Neural progenitor cell (in vitro differentiated cells): ENCODE data around the gene IFNG-AS1.

ENCODE experiments used
- EZH2 ChIP-seq: fragments of 200-600 bp; sonication (generic); IDR thresholded peaks from 2 replicates; pipeline ENCODE4 v1.6.1; 2017; ENCODE audit warnings: antibody characterized with exemption, mild to moderate bottlenecking, moderate library complexity
- TF ChIP-seq, protein P1 (sequence below): fragments of 200-600 bp; sonication (generic); IDR thresholded peaks from 2 replicates; pipeline ENCODE4 v1.5.1; 2017; ENCODE audit warnings: antibody characterized with exemption, mild to moderate bottlenecking

DNA sequence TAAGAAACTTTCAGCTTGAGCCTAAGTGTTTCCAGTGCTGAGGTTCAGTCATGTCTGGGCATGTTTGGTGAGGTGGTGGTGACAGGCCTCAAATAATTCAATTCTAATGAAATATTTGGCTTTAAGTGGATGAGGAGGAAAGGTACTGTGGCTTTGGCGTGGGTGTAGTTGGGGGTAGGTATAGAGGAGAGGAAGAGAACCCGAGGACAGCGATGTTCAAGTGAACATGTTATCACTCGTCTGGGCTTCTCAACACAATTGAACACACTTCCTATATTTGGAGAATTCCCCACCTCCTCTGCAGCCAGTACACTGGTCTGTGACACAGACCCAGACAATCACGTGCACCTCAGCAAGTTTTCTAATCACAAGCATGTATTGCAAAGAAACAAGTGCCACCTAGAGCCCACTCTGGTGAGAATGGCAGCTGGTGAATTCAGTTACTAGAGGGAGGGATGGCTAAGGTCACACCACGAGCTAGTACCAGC lies 53.0 kb downstream of the IFNG-AS1 start:
- TF ChIP-seq, protein P1, sequence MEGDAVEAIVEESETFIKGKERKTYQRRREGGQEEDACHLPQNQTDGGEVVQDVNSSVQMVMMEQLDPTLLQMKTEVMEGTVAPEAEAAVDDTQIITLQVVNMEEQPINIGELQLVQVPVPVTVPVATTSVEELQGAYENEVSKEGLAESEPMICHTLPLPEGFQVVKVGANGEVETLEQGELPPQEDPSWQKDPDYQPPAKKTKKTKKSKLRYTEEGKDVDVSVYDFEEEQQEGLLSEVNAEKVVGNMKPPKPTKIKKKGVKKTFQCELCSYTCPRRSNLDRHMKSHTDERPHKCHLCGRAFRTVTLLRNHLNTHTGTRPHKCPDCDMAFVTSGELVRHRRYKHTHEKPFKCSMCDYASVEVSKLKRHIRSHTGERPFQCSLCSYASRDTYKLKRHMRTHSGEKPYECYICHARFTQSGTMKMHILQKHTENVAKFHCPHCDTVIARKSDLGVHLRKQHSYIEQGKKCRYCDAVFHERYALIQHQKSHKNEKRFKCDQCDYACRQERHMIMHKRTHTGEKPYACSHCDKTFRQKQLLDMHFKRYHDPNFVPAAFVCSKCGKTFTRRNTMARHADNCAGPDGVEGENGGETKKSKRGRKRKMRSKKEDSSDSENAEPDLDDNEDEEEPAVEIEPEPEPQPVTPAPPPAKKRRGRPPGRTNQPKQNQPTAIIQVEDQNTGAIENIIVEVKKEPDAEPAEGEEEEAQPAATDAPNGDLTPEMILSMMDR, result no peak
- TF ChIP-seq EZH2, result no peak
